DMS79 treated with DMSO at 0.1 percent for 48 hours (cell line): ENCODE results near the gene CCDC27.

ENCODE experiments used
- DNase-seq: peaks from one replicate; lab custom pipeline; 2025; lab: John Stamatoyannopoulos, UW

The CCDC27 gene

DNA sequence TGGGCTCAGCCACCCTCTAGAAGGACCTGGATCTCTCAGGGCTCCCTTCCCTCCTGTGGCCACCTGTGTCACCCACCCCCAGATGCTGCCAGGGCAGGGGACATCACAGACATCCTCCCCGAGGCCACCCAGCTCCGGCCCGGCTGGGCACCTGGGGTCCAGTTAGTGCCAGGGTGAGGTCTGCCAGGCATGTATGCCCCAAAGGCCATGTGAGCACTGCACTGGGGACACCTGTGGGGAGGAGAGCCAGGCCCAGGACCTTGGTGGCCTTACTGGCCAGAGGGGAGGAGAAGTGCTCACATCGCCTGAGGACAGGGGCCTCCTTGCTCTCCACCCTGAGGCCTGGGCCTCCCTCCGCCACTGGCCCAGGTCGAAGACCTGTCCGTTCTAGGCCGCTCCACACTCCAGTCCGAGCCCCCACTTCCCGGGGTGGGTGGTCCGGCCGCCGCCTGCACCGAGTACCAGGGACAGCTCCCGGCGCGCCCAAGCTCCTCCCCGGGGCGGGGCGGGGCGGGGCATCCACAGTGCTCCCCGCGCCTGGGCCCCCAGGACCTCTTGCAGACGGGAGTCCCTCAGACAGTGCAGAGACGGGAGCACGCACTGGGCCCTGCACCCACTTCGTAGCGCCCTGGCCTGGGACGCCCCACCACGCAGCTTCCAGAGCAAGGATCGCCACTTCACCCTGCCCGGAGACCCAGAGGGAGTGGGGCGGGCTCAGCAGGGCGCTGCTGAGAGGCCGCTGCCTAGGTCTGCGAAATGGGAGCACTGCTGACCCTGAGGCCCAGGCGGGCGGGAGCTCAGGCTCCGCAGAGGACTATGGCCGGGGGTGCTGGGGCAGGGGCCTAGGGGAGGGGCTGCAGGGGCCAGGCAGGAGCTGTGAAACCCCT is 34.3 kb upstream of the CCDC27 start:
- no peak for DNase-seq

GRCh38 chr1:3718764-3719163 is 33.5 kb upstream of the CCDC27 start:
- peak; percentile 60 for DNase-seq

GRCh38 chr1:3721955-3722465 is 30.2 kb upstream of the CCDC27 start:
- DNase-seq, result peak; percentile 28

GRCh38 chr1:3722846-3723245 is 29.4 kb upstream of the CCDC27 start:
- DNase-seq, result no peak

DNA sequence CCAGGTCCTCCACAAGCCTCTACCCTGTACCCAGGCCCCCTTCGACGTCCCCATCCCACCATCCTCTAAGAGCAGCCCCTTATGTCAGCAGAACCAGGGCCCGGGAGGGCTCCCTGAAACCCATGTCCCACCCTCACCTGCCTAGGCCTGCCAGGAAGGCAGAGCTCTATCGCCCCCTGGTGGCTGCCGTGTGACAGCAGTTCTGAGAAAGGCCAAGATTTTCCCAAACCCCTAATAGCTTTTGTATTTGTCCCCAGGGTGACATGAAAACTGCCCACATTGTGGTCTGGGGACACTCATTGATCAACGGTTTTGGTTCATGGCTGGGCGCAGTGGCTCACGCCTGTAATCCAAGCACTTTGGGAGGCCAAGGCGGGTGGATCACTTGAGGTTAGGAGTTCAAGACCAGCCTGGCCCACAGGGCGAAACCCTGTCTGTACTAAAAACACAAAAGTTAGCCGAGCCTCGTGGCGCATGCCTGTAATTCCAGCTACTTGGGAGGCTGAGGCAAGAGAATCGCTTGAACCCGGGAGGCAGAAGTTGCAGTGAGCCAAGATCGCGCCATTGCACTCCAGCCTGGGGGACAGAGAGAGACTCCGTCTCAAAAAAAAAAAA is 27.7 kb upstream of the CCDC27 start:
- peak; percentile 81 for DNase-seq

DNA sequence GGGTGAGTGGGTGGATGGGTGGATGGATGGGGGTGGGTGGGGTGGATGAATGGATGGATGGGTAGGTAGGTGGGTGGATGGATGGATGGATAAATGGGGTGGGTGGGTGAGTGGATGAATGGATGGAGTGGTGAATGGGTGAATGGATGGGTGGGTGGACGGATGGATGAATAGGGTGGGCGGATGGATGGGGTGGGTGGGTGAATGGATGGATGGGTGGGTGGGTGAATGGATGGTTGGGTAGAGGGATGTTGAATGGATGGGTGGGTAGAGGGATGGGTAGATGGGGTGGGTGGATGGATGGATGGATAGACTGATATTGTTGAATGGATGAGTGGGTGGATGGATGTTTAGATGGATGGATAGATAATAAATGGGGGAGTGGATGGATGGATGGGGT is 26.9 kb upstream of the CCDC27 start:
- DNase-seq, result no peak

DNA sequence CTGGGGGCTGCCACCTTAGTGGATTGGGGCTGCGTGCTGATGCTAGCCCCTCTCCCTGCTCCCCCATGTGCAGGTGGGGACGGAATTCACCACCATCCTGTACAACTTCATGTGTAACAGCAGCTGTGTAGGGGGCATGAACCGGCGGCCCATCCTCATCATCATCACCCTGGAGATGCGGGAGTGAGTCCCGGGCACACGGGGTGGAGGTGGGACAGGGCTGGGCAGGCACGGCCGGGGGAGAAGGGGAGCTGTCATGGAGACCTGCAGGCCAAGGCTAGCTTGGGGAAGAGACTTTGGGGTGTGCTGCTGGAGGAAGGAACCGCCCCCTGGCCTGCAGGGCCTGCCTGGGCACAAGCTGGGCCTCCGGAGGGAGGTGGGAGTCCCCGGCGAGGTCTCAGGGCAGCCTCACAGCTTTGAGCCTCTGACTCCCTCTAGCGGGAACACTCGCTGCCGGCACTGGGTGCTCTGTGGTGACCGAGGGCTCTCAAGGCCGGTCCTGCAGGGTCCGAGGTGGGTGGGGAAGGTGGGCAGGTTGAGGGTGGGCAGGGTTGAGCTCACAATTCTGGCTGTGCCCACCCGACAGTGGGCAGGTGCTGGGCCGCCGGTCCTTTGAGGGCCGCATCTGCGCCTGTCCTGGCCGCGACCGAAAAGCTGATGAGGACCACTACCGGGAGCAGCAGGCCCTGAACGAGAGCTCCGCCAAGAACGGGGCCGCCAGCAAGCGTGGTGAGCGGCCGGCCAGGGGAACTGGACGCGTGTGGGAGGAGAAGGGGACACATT is 25.0 kb upstream of the CCDC27 start:
- DNase-seq, result no peak

DNA sequence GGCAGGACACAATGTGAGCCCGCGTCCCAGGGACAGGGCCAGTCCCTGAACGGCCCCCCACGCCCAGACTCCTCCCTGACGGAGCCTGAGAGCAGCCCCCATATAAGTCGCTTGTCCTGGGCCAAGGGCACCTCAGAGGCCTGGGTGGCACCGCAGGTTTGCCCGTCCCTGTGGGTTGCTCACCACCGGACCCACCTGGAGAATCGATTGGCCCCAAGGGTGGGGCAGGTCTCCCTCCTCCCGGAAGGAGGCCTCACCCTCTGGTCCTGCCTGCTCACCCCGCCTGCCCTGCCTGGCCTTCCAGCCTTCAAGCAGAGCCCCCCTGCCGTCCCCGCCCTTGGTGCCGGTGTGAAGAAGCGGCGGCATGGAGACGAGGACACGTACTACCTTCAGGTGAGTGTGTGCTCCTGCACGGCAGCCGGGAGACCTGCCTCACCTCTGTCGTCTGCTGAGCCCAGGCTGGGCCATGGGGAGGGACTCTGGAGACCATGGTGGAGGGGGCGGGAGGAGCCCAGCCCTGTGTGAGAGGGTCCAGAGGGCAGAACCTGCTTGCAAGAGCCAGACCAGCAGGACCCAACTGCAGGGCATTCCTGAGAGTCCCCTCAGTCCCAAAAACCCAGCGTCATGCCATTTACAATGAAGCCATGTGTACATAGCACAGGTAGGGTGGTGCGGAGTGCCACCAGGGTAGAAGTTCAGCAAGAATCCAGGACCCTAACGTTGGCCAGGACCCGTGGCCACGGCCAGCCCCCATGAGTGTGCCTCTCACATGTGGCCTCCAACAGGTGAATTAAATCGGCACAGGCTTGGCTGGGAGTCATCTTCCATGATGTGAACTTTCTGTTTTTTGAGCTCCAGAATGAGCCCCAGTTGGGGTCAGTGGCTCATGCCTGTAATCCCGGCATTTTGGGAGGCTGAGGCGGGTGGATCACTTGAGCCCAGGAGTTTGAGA is 24.1 kb upstream of the CCDC27 start:
- DNase-seq, result no peak

- DNase-seq, result peak; percentile 89
Measured at GRCh38 chr1:3729594-3730542, 22.4 kb upstream of the CCDC27 start.

DNA sequence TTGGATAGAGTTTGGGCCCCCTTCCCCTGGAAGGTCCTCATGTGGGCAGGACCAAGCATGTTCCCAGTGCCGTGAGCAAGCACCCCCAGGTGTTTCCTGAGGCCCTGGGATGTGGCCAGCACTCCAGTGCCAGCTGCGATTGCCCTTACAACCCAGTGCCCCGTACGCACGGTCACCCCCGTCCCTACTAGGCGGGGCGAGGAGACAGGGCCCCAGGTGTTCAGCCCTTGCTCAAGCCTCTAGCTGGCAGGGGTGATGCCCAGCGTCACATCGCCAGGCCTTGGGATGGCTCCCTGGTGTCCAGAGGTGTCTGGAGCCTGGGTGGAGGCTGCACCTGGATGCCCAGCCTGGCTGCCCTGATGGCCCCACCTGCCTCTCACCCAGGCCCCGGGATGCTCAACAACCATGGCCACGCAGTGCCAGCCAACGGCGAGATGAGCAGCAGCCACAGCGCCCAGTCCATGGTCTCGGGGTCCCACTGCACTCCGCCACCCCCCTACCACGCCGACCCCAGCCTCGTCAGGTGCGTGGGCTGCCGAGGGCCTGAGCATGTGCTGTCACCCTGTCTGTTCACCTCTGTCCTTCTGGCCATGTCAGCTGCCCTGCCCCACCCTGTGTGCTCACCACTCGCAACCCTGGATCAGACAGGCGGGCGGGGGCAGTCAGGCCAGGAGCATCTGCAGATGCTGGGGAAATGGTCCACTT is 21.6 kb upstream of the CCDC27 start:
- peak; percentile 89 for DNase-seq

- DNase-seq, result no peak
Measured at GRCh38 chr1:3731583-3732433, 20.4 kb upstream of the CCDC27 start.

DNA sequence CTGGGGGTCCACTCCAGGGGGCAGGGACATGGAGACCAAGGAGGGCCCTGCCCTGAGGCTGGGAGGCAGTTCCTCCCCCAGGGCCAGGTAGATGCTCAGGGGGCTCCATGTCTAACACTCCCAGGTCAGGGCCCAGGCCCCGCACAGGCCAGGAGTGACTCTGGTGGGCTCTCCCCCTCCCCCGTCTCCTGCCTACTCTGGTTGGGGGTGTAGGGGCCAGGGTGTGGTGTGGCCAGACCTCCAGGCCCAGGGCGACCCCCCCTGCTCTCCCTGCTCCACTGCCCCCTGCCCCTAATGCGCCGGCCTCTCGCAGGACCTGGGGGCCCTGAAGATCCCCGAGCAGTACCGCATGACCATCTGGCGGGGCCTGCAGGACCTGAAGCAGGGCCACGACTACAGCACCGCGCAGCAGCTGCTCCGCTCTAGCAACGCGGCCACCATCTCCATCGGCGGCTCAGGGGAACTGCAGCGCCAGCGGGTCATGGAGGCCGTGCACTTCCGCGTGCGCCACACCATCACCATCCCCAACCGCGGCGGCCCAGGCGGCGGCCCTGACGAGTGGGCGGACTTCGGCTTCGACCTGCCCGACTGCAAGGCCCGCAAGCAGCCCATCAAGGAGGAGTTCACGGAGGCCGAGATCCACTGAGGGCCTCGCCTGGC is 19.7 kb upstream of the CCDC27 start:
- DNase-seq, result no peak

- no peak for DNase-seq
Measured at GRCh38 chr1:3733094-3733882, 19.0 kb upstream of the CCDC27 start.

DNA sequence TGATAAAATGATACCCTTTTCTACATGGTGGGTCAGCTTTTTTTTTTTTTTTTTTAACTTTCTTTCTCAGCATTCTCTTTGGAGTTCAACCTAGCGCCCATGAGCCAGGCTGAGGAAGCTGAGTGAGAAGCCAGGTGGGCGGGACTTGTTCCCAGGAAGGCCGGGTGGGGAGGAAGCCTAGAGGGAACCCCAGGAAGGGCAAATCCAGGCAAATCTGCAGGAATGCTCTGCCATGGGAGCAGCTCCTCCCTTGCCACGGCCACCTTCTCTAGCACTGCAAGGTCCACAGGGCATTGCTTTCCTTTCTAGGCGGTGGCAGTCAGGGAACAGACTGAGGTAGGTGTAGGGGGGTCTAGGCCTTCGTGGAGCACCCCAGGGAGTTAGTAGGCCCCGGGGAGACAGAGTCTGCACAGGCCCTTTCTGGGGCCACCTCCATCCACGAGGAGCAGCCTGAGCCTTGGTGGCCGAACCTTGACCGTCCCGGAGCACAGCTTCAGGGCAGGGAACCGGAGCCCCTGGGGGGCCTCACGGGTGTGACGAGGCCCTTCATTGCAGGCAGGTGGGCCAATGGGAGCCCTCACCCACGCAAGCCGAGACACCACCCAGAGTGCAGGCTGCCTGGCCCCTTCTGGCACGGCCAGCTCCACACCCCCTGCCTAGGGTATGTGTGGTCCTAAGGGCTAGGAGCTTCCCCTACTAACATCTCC is 18.2 kb upstream of the CCDC27 start:
- DNase-seq, result no peak

DNA sequence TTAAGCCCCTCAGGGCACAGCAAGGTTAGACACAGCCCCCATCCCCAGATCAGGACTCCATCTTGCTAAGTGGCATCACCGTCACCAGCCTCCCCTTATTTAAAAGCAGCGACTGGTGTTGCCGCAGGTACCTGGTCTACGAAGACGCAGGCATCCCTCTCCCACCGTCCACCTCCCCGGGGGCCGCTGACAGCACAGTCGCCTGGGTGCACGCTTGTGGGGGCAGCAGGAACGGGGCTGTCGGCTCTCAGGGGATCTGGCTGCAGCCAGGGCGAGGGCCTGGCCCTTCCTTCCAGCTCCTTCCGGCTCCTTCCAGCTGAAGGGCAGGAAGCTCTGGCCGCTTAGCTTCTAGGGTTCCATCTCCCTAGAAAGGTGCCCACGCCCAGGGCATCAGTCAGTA is 17.6 kb upstream of the CCDC27 start:
- DNase-seq, result no peak

GRCh38 chr1:3735027-3735681 is 17.1 kb upstream of the CCDC27 start:
- no peak for DNase-seq
